Tibial nerve (tissue), 3 donors: ENCODE results near the gene TP53I3.

Experiments
- POLR2A ChIP-seq, 2 donors: fragments of 450-650 bp; IDR thresholded peaks; one replicate each; pipeline ENCODE4 v1.6.1; 2017; ENCODE audit warnings: antibody characterized with exemption in 2 of 2, mild to moderate bottlenecking in 2 of 2, moderate library complexity in 2 of 2
- TF ChIP-seq, protein P1 (sequence below), 5 experiments: fragments of 200-600 bp in 3 of 5; fragments of 450-650 bp in 2 of 5; sonication (generic) in 3 of 5; IDR thresholded peaks; one replicate each; pipeline ENCODE4 v1.5.1; 2016 to 2019; ENCODE audit warnings: antibody characterized with exemption in 5 of 5, mild to moderate bottlenecking in 3 of 5, moderate library complexity in 2 of 5

DNA sequence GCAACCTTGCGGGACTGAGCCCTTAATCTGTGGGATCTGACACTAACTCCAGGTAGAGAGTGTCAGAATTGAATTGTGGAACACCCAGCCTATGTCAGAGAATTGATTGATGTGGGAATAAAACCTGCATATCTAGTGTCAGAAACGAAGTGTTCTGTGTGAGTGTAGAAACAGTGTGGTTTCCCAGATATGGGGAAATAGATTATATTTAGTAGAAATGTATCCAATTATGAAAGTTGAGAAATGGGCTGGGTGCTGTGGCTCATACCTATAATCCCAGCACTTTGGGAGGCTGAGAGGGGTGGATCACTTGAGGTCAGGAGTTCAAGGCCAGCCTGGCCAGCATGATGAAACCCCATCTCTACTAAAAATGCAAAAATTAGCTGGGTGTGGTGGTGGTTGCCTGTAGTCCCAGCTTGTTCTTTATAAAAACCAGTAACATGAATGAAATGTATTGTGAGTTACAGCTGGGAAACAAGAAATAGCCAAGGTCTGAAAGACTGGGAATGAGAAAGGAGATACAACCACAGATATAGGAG is 4.3 kb upstream of the TP53I3 start:
- TF ChIP-seq, protein P1, sequence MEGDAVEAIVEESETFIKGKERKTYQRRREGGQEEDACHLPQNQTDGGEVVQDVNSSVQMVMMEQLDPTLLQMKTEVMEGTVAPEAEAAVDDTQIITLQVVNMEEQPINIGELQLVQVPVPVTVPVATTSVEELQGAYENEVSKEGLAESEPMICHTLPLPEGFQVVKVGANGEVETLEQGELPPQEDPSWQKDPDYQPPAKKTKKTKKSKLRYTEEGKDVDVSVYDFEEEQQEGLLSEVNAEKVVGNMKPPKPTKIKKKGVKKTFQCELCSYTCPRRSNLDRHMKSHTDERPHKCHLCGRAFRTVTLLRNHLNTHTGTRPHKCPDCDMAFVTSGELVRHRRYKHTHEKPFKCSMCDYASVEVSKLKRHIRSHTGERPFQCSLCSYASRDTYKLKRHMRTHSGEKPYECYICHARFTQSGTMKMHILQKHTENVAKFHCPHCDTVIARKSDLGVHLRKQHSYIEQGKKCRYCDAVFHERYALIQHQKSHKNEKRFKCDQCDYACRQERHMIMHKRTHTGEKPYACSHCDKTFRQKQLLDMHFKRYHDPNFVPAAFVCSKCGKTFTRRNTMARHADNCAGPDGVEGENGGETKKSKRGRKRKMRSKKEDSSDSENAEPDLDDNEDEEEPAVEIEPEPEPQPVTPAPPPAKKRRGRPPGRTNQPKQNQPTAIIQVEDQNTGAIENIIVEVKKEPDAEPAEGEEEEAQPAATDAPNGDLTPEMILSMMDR (IDR thresholded peaks at IDR 0.05) = no peak
- TF ChIP-seq POLR2A (IDR thresholded peaks at IDR 0.05) = no peak
